Epithelial cell of prostate (primary cell): ENCODE measurements around the gene HSF2BP.
"Not testable (repeated sequence)": the region's sequence is repeated elsewhere in the genome, so short reads cannot be mapped to it uniquely, and the experiment has no call there.

Experiments used
- DNase-seq: peaks from one replicate; pipeline ENCODE4 v3.0.0-alpha.2; 2011; ENCODE audit warnings: low read depth, low spot score
- H3K27ac ChIP-seq: fragments of 450-650 bp; 2 replicates; pipeline ENCODE4 v1.5.1; 2017; ENCODE audit warnings: mild to moderate bottlenecking

HSF2BP gene

GRCh38 chr21:43488235-43488634, 171.1 kb downstream of the HSF2BP start:
- H3K27ac ChIP-seq, DNase-seq: not testable (repeated sequence)

GRCh38 chr21:43486051-43486450, 173.2 kb downstream of the HSF2BP start:
- not testable (repeated sequence) for DNase-seq, H3K27ac ChIP-seq

GRCh38 chr21:43485016-43485415, 174.3 kb downstream of the HSF2BP start:
- H3K27ac ChIP-seq, DNase-seq: not testable (repeated sequence)

- DNase-seq, H3K27ac ChIP-seq: not testable (repeated sequence)
Measured at GRCh38 chr21:43479197-43479596, 180.1 kb downstream of the HSF2BP start.
